ENCODE results near the gene RAB30. TPM values are rescaled to one million over a fixed set of nuclear protein-coding genes. Genes with fewer than 3 reads are reported as not detected.
"Not testable (repeated sequence)": the region's sequence is repeated elsewhere in the genome, so short reads cannot be mapped to it uniquely, and the experiment has no call there.

The RAB30 gene
- total RNA-seq, 1 donor from 2014 or later, result 5.8 TPM

DNA sequence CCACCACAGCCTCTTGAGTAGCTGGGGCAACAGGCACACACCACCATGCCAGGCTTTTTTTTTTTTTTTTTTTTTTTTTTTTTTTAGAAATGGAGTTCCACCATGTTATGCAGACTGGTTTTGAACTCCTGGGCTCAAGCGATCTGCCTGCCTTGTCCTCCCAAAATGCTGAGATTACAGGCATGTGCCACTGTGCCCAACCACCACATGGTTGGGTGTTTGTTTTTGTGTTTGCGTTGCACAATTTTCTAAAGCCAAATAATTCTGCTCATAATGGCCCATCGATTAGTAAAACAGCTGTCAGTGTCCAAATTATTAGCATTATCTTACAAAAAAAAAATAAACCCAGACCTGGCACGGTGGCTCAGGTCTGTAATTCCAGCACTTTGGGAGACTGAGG is 104.3 kb downstream of the RAB30 start:
- TF ChIP-seq, protein P1, sequence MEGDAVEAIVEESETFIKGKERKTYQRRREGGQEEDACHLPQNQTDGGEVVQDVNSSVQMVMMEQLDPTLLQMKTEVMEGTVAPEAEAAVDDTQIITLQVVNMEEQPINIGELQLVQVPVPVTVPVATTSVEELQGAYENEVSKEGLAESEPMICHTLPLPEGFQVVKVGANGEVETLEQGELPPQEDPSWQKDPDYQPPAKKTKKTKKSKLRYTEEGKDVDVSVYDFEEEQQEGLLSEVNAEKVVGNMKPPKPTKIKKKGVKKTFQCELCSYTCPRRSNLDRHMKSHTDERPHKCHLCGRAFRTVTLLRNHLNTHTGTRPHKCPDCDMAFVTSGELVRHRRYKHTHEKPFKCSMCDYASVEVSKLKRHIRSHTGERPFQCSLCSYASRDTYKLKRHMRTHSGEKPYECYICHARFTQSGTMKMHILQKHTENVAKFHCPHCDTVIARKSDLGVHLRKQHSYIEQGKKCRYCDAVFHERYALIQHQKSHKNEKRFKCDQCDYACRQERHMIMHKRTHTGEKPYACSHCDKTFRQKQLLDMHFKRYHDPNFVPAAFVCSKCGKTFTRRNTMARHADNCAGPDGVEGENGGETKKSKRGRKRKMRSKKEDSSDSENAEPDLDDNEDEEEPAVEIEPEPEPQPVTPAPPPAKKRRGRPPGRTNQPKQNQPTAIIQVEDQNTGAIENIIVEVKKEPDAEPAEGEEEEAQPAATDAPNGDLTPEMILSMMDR (IDR thresholded peaks at IDR 0.05; ENCODE audit: insufficient read depth, low read length, poor library complexity, severe bottlenecking), result no peak
- H3K36me3 ChIP-seq (ENCODE audit: control insufficient read depth, insufficient read depth, low read length), result no peaks in the 10 kb centered on the region
- no peaks in the 10 kb centered on the region for H3K27me3 ChIP-seq (ENCODE audit: control insufficient read depth, insufficient read depth, low read length)
- H3K4me3 ChIP-seq (ENCODE audit: low read depth, low read length), result no peak overlapping the region
- no peak for DNase-seq (ENCODE audit: low read depth)

DNA sequence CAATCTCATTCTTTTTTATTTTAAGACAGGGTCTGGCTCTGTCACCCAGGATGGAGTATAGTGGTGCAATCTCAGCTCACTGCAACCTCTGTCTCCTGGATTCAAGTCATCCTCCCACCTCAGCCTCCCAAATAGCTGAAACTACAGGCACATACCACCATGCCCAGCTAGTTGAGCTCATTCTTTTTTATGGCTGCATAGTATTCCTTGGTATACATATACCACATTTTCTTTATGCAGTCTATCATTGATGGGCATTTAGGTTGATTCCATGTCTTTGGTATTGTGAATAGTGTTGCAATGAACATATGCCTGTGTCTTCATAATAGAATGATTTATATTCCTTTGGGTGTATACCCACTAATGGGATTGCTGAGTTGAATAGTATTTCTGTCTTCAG is 109.7 kb downstream of the RAB30 start:
- DNase-seq (ENCODE audit: low read depth); H3K27me3 ChIP-seq (ENCODE audit: control insufficient read depth, insufficient read depth, low read length); H3K4me3 ChIP-seq (ENCODE audit: low read depth, low read length); H3K36me3 ChIP-seq (ENCODE audit: control insufficient read depth, insufficient read depth, low read length): not testable (repeated sequence)

DNA sequence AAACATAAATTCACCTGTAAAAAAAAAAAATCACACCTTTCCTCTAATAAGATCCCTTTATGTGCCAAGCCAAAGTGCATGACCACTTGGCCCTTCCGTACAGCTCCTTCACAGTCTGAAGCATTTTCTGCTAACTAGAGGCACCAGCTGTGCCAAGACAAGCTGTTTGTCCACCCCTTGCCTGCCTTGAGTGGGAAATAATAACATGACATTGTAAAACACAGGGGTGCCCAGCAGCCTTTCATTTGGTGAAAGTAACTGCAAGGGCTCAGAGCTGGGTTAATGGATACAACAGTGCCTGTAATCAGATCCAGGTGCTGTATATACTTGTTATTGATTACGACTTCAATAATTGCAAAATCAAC is 110.9 kb downstream of the RAB30 start:
- DNase-seq (ENCODE audit: low read depth), result no peak
- no peaks in the 10 kb centered on the region for H3K27me3 ChIP-seq (ENCODE audit: control insufficient read depth, insufficient read depth, low read length)
- H3K4me3 ChIP-seq (ENCODE audit: low read depth, low read length), result no peak overlapping the region
- H3K36me3 ChIP-seq (ENCODE audit: control insufficient read depth, insufficient read depth, low read length), result no peaks in the 10 kb centered on the region
- TF ChIP-seq, protein P1 (IDR thresholded peaks at IDR 0.05; ENCODE audit: insufficient read depth, low read length, poor library complexity, severe bottlenecking), result no peak

DNA sequence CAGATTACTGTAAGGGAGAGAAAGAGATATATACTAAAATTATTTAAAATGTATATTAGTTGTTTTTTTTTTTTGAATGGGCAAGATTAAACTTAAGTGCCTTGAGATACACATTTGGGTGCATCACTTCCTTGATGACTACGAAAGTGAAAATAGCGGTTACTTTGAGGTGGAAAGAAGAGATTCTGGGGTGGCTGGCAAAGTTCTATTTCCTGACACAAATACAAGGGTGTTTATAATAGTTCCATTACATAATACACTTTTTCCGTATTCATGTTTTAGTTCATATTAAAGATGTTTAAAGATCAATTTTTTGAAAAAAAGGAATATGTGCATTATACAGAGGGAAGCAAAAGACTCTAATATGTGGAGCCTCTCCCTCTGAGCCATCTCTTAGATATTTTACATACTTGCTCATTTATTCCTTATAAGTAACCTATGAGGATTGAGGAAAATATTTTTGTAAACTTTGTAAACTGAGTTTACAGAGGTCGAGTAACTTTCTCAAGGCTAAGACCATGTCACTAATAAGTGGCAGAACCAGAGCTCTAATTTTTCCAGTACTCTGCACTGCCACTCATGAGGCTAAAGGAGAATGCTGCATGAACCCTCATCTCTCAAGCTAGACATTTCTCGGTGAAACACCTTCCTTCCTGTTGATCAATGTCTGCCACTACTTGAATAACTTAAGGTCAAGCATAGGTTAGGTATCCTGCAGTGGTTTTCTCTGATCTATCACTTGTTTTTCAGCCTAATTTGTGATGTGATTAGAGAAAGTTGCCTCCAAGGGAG is 111.5 kb downstream of the RAB30 start:
- H3K4me3 ChIP-seq (ENCODE audit: low read depth, low read length), result no peak overlapping the region
- no peaks in the 10 kb centered on the region for H3K27me3 ChIP-seq (ENCODE audit: control insufficient read depth, insufficient read depth, low read length)
- TF ChIP-seq, protein P1 (IDR thresholded peaks at IDR 0.05; ENCODE audit: insufficient read depth, low read length, poor library complexity, severe bottlenecking), result no peak
- no peak for DNase-seq (ENCODE audit: low read depth)
- no peaks in the 10 kb centered on the region for H3K36me3 ChIP-seq (ENCODE audit: control insufficient read depth, insufficient read depth, low read length)

DNA sequence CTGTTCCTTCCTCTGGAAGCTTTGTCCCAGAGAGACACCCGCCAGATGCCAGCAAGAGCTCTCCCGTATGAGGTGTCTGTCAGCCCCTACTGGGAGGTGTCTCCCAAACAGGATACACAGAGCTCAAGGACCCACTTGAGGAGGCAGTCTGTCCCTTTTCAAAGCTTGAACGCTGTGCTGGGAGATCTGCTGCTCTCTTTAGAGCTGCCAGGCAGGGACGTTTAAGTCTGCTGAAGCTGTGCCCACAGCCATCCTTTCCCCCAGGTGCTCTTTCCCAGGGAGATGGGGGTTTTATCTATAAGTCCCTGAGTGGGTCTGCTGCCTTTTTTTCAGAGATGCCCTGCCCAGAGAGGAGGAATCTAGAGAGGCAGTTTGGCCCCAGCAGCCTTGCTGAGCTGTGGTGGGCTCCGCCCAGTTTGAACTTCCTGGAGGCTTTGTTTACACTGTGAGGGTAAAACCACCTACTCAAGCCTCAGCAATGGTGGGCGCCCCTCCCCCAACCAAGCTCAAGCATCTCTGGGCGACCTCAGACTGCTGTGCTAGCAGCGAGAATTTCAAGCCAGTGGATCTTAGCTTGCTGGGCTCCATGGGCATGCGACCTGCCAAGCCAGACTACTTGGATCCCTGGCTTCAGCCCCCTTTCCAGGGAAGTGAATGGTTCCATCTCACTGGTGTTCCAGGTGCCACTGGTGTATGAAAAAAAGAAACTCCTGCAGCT is 115.8 kb downstream of the RAB30 start:
- H3K27me3 ChIP-seq (ENCODE audit: control insufficient read depth, insufficient read depth, low read length); H3K4me3 ChIP-seq (ENCODE audit: low read depth, low read length); DNase-seq (ENCODE audit: low read depth); H3K36me3 ChIP-seq (ENCODE audit: control insufficient read depth, insufficient read depth, low read length): not testable (repeated sequence)

DNA sequence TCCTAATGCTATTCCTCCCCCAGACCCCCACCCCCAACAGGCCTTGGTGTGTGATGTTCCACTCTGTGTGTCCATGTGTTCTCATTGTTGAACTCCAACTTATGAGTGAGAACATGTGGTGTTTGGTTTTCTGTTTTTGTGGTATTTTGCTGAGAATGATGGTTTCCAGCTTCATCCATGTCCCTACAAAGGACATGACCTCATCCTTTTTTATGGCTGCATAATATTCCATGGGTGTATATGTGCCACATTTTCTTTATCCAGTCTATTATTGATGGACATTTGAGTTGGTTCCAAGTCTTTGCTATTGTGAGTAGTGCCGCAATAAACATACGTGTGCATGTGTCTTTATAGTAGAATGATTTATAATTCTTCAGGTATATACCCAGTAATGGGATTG is 121.2 kb downstream of the RAB30 start:
- H3K27me3 ChIP-seq (ENCODE audit: control insufficient read depth, insufficient read depth, low read length); H3K4me3 ChIP-seq (ENCODE audit: low read depth, low read length); H3K36me3 ChIP-seq (ENCODE audit: control insufficient read depth, insufficient read depth, low read length); DNase-seq (ENCODE audit: low read depth): not testable (repeated sequence)

DNA sequence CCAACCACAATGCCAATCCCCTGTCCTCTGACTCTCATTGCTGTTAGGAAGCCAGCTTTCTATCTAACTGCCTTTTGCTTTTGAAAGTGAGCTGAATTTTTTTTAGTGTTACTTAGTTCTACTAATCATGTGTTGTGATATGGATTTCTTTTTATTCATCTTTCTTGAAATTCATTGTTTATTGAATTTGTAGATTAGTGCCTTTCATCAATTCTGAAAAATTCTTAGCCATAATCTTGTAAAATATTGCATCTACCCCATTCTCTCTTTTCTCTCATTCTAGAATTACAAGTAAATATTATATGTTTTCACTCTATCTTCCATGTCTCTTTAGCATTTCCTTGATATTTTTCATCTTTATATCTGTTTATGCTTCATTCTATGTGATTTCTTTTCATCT is 122.3 kb downstream of the RAB30 start:
- H3K27me3 ChIP-seq (ENCODE audit: control insufficient read depth, insufficient read depth, low read length), result no peaks in the 10 kb centered on the region
- TF ChIP-seq, protein P1 (IDR thresholded peaks at IDR 0.05; ENCODE audit: insufficient read depth, low read length, poor library complexity, severe bottlenecking), result no peak
- H3K4me3 ChIP-seq (ENCODE audit: low read depth, low read length), result no peak overlapping the region
- no peaks in the 10 kb centered on the region for H3K36me3 ChIP-seq (ENCODE audit: control insufficient read depth, insufficient read depth, low read length)
- DNase-seq (ENCODE audit: low read depth), result no peak
